HG03558 (cell line): ENCODE data around the gene ANKRD26.
"Not testable (repeated sequence)": the region's sequence is repeated elsewhere in the genome, so short reads cannot be mapped to it uniquely, and the experiment has no call there.

ENCODE experiments used
- ATAC-seq: cut with Tn5 transposase; IDR thresholded peaks from one replicate; pipeline ENCODE4 v1.9.1; 2021; ENCODE audit warnings: moderate number of reproducible peaks; ENCODE audit not compliant: unreplicated experiment; ENCODE audit errors: extremely low read depth

Gene ANKRD26

DNA sequence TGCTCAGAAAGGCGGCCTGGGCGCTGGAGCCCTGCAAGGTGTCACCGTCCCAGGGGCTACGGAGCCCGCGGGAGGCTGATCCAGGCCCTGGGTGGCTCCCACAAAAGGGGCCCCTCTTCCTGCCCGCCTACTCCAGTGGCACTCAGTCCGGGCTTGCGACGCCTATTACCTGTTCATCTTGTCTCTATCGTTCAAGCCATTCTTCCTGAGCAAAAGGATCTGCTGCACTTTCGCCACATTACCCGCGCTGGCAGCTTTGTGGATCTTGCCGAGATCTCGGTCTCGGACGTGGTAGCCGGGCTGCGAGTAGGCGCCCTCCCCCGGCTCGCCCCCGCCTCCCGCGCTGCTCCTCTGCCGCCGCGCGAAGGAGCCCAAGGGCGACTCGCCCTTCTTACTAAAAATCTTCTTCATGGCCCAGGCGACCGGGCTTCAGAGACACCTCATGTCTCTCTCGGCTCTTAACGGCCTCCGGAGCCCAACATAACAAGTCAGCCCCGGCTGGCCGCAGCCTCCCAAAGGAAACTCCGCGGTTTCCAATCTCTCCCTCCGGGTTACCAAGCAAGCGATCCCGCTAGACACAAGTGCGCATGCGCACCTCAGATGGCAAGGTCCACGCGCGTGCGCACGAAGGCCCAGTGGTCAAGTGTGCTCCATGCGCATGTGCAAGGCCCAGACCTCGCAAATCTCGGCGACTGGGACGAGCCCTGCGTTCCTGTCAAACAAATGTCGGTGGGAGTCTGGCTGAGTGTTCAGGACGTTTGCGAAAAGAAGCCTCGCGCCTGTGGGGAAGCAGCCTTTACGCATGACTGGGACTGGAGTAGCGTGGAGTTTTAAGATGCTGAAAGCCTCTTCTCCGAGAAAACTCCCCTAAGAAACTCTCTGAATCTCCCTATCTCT is at the start of gene ANKRD26:
Gene ANKRD26, minus strand, starts transcription at position 579 of the 897 bp plus-strand sequence. Its CDS starts 168 bp downstream, at position 411.
- ATAC-seq = peak; percentile 43

DNA sequence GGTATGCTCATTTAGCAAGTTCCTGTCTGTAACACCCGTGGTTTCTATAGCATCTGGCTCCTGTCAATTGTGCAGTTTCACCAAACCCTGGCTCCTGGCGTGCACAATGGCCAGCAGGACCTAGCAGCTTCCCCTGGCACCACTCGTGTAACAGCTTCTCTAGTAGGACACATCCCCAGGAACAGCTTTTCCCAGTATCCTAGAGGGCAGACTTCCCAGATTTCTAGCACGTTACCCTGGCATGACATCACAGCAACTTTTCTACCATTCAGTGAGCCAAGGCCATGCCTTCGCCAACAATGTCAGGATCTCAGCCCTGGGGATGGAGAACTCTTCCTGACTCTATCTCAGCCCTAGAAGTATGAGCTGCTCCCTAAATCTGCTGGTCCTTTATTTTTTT is 47.4 kb upstream of the ANKRD26 start:
- no peak for ATAC-seq

DNA sequence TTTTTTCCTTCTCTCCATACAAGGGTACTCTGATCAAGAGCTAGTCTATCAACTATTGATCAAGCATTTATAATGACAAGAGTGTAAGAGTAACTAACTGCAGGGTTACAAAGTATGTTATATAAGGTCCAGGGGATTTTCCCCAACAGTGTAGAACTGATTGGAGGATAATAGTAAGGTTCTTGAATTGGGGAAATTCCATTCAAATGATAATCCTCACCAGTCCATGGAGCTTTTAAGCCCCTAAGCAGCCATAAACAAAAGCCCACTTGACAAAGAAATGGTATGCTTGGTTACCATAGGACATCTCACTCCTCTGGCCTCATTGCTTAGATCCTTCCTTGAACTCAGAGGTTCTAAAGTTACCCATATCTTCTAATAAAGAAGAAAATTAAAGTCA is 45.6 kb upstream of the ANKRD26 start:
- ATAC-seq = no peak

DNA sequence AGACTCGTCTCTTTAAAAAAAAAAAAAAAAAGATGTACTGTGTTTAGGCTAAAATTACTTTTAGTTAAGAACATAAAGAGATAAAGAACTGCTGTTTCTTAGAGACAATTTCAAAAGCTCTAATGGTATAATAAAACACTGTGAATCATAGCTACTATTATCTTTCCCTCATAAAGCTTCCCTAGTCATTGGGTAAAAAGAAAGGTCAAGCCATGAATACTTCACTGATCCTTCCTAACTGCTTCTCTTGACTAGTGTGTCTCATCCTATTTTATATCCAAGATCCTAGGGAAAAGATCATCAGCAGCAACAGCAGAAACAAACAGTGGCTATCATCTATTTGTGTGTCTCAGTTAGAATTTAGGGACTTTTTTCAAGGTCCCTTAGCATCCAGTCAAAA is 43.4 kb upstream of the ANKRD26 start:
- ATAC-seq = no peak

DNA sequence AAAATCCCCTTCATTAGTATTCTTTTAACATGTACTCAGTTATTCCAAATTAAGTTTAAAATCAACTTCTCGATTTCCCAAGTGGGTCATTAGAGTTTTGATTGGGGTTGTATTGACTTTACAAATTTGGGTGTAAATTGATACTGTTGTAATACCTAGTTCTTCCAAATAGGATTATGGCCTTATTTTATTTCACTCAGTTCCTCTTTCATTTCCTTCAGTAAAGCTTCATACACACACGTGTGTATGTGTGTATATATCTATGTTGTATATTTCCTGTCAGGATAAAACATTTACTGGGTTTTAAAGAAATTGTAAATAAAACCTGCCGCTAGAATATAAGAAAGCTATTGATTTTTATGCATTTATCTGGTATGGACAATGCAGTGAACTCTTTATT is 38.0 kb upstream of the ANKRD26 start:
- no peak for ATAC-seq

DNA sequence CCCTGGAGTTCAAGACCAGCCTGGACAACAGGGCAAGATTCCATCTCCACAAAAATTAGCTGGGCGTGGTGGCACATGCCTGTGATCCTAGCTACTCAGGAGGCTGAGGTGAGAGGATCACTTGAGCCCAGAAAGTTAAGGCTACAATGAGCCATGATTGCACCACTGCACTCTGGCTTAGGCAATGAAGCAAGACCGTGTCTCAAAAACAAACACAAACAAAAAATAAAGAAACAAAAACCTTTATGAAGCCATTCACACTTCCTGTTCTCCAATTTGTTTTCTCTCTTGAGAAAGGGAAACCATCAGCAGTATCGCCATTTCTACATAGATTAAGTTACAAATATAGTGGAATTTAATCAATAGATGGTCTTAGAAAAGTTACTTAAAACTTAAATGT is 34.1 kb upstream of the ANKRD26 start:
- ATAC-seq = no peak

DNA sequence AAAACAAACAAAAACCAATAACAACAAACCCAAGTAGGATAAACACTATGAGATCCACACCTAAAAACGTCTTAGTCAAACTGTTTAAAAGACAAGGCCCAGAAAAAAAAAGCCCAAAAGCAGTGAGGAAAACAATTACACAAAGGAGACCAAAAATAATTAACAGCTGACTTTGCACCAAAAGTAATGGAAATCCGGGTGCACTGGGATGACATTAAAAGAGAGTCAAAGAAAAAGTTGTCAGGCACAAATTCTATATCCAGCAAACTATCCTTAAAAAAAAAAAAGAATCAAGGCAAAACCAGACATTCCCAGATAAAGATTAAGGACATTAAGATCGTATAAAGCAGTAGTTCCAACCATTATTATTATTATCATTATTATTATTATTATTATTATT is 7.9 kb upstream of the ANKRD26 start:
- no peak for ATAC-seq

DNA sequence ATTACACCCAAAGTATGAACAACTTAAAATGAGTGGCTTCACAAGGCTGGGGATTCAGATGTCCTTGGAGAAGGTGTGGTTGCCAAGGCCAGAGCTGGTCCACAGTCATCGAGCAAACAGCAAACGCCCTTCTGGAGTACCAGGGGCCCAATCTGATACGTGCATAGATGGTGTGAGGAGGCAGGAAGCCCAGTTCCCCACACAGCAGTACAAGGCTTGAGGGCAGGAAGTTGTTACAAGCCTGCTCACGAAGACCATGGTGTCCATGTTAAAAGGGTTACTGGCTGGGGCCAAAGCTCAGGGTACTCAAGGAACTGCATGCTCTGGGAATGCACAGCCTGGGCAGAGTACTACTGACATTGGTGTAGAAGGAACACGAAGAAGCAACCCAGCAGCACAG is 4.6 kb upstream of the ANKRD26 start:
- ATAC-seq = no peak

DNA sequence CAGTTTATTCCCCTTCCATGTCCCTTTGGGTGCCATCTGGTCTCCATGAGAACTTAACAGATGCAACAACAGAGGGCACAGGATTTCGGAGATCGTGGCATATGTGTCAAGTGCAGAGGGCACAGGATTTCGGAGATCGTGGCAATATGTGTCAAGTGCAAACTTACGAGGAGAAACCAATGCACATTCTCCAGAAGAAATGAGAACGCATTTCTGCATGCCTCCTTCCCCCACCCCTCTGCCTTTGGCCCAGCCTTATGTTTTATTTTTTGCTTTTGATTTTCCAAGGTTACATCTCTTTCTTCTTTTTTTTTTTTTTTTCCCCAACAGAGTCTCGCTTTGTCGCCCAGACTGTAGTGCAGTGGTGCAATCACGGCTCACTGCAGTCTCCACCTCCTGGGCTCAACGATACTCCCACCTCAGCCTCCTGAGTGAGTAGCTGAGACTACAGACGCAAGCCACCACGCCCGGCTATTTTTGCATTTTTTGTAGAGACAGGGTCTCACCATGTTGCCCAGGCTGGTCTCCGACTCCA is 586 bp upstream of the ANKRD26 start:
- no peak for ATAC-seq

DNA sequence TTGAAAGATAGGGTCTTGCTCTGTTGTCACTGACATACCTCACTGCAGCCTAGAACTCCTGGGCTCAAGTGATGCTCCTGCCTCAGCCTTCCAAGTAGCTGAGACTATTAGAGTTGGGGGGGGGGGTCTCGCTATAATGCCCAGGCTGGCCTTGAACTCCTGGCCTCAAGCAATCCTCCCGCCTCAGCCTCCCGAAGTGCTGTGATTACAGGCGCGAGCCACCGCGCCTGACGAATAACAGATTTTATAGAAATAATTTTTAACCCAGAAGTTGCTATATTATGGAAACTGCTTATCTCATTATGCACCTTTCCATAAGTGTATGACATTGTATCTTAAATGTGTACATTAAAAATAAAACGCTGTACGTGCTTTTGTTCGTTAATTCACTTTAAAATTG is 846 bp downstream of the ANKRD26 start:
- ATAC-seq = no peak

DNA sequence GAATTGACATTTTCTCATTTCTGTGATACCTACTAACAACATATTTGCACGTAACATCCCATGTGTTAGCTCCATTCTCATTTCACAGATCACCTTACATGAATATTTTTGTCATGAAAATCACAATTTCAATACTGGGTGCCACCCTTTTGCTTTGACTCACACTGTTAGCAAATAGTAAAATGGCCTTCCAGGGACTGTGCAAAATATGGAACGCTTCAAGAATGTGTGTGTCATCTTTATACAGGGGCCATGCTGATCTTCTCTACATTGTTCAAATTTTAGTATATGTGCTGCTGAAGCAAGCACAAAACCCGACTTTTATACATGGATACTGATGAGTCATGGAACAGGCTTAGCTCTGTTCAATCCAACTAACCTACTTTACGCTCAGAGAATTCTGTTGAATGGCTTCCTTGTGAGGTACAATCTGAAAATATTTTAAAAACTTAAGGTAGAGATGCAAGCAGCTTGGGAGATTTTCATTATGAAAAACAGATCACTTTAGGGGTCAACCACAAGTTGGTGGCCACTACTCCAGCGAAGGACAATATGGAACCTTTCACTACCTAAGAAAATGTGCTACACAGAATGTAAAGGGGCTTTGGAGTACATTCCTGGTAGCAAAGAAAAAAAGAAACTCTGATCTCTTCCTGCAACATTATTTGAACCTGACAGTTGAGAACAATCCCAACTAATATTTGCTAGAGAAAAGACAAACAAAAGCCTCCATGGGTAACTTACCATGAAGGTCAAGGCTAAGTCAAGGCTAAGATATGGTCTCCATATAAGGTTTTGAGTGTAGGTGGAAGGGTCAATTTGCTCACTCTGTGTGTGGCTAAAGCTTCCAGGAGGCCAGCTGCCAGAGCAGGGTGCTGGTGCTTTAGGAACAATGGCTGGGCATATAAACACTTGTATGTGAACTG is 11.9 kb downstream of the ANKRD26 start:
- no peak for ATAC-seq

DNA sequence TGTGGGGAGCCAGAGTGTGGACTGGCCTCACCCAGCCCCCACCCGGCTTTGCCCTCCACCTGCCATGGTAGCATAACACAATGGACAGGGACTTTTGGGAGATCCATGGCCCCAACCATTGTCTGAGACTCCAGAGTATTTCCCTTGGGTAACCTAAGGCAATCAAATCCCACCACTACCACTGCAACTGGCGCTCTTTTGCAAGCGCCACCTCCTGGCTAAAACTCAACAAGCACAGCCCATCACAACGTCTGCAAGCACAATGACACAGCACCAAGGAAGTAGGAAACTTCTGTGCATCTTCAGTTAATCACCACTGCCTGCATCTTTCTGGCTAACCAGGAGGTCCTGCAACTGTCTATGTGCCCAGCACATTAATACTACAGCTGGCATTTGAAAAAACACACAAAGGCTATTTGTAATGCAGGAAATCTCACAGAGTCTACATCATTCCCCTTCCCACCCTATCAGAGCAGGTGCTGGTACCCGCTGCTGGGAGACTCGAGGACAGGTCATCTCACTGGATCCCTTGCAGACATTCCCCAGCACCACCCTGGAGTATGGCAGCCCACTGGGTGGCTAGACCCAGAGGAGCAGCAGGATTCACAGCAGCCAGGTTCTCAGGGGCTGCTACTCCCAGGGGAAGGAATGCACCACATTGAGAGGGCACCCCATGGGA is 27.7 kb downstream of the ANKRD26 start:
- ATAC-seq = no peak

DNA sequence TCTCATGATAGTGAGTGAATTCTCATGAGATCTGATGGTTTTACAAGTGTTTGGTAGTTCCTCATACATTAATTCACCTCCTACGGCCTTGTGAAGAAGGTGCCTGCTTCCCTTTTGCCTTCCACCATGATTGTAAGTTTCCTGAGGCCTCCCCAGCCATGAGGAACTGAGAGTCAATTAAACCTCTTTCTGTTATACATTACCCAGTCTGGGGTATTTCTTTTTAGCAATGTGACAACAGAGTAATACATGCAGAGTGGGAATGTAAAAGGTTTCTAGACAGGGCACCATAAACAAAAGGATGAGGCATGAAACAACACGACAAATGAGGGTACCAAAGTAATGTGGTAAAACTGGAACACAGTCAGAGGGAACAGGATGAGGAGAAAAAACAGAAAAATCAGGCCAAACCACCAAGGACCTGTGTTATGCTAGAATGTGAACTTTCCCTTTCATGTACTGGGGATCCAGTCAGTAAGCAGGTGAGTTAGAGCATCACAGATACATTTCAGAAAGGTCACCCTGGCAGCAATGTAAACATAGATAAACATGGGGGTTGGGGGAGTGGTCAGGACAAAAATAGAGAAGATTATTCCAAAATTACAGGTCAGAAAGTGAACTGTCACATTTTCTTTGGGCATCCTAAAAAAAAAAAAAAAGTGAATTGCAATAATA is 31.9 kb downstream of the ANKRD26 start:
- ATAC-seq = no peak

DNA sequence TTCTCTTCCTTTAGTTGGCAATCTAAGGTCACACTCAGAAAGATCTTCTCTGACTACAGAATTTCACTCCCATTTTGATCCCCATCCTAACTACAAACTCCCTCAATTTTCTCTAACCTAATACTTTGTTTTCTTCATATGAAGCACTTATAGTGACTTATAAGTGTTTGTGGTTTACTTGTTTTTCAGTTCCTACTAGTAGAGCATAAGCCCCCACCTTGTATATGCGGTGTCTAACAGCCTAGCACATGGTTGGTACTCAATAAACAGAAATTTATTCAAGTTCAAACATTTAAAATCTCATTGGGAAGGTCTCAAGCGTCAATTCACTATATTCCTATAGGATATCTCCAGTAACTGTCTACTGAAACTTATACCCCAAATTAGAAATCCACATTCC is 35.2 kb downstream of the ANKRD26 start:
- ATAC-seq = no peak

DNA sequence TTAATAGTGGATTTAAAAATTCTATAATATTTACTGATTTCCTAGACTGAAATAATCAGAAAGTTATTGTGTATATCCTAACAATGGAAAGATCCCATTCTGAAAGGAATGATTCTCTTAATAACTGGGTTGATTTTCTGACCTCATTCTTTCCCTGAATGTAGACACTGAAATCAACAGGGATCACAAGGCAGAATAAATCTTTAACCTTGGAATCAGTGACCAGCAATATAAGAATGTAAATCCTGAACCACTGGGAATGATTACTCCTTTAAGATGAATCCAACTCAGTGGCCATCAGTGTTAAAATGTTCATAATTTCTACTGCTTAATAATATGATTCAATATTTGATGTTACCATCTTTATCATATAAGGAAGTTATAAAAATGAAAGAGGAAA is 47.6 kb downstream of the ANKRD26 start:
- no peak for ATAC-seq

DNA sequence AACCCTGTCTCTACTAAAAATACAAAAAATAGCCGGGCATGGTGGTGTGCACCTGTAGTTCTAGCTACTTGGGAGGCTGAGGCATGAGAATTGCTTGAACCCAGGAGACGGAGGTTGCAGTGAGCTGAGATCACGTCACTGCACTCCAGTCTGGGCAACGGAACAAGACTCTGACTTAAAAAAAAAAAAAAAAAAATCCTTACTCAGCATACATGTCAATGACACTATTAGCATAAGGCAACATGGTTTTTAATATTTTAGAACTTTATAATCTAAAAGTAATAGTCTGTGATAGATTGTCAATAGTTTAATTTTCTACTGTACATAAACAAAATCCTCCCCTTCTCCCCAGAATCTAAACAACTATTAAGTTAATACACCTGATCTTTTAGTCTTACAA is 55.0 kb downstream of the ANKRD26 start:
- ATAC-seq = not testable (repeated sequence)

DNA sequence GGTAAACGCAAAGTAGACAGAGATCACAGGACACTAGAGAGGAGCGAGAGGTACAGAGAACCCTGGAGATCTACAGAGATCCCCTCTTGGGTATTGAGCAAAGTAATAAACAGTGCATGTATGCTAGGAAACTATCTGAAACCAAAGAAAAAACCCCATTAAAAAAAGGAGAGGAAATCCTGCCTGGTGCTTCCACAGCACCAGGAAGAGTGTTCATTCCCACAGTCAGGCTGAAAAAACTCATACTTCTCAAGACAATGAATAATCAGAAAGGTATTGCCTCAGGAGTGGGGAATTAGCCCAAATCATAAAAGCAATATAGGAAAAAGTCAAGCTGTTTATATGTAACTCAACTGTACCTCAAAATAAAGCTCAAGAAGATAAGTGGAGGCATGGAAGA is 59.1 kb downstream of the ANKRD26 start:
- no peak for ATAC-seq

DNA sequence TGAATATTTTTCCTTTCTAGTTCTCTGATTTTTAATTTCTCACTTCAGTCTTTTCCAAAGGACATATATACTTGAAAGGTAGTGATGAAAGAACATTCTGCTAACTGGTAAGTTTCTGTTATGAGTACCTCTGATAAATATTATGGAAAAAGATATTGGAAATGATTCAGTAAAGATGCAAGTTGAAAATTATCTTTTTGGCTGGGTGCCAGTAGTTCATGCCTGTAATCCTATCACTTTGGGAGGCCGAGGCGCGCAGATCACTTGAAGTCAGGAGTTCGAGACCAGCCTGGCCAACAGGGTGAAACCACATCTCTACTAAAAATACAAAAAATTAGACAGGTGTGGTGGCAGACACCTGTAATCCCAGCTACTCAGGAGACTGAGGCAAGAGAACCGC is 62.1 kb downstream of the ANKRD26 start:
- no peak for ATAC-seq

DNA sequence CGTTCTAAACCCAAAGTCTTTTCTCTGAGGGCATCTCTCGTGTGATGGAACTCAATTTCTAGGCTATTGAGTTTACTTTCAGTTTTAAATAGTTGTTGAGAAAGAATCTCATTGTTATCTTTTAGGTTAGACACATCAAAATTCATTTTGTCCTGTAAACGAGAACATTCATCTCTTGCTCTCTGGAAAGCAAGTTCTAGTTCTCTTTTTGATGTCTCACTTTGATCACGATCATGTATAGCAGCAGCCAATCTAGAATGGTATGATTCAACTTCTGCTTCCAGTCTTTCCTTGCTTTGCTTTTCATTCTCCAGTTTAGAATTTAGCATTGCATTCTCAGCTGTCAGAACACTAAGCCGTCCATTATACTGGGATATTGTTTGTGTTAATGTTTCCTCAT is 65.1 kb downstream of the ANKRD26 start:
- ATAC-seq = no peak

DNA sequence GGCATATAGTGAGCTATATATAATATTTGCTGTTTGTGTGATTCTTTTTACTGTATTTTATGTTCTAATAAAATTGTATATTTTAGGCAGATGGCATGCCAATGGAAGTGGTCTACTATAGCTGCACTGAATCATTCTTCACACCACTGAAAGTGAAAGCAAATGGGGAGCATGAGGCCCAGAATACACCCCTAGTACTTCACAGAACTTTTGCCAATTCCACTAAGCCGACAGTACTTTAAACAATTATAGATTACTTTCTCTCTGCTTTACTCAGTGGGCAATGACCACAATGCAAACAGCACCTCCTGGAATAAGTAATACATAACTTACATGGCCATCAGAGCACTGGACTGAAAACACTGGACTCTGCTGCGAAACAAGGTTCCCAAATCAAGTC is 70.2 kb downstream of the ANKRD26 start:
- no peak for ATAC-seq
